ENCODE measurements around the gene TTLL5.
A peak's percentile ranks its signal among the peaks of the same experiment; 100 is the strongest.
"Not testable (repeated sequence)": the region's sequence is repeated elsewhere in the genome, so short reads cannot be mapped to it uniquely, and the experiment has no call there.

Gene TTLL5

DNA sequence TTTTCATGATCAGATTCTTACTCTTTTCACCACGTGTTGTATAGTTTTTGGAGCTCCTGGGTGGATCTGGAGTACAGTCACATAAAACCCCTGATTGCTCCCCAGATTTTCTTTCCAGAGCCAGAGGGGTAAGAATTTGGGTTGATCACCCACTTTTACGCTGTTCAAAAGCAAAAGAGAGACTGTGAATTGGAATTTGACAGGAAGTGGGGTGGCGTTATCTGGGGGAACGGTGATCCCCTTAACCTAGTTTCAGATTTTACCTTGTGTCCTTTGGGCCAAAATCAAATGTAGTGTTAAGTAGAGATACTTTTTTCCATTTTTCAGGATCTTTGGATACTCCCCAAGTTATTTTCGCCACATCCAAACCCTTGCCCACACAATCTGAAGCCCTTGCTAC, 245.2 kb downstream of the TTLL5 start:
- DNase-seq, result no peak

GRCh38 chr14:75906680-75907280, 245.7 kb downstream of the TTLL5 start:
- DNase-seq, result peak in 32 of 58 donors; percentile 7 to 80 (median 45)

- no peak for DNase-seq
These were observed 246.8 kb downstream of the TTLL5 start for GRCh38 chr14:75907756-75908359.

GRCh38 chr14:75909630-75910029, 248.6 kb downstream of the TTLL5 start:
- no peak for DNase-seq

DNA sequence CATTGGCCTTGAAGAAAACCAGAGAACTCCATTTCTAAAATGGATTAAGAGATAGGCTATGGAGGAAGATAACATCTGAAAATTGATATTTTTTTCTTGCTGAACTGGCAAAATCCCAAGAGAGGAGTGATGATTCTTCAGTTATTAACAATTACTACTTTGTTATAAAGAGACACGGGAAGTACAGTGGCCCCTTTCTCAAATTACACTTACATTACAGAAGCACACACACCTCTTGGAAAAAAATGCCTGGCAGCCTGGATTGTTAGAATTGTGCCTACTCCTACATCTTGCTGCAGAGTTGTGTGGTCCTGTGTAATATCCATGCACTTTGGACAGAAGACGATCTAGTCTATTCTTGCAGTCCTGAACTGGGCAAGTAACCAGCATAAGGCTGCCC, 249.0 kb downstream of the TTLL5 start:
- DNase-seq, result no peak

GRCh38 chr14:75911883-75912282, 250.8 kb downstream of the TTLL5 start:
- peak in 32 of 58 donors; percentile 2 to 78 (median 44) for DNase-seq

GRCh38 chr14:75913183-75913582, 252.1 kb downstream of the TTLL5 start:
- no peak for DNase-seq

GRCh38 chr14:75915045-75915444, 254.0 kb downstream of the TTLL5 start:
- no peak for DNase-seq

DNA sequence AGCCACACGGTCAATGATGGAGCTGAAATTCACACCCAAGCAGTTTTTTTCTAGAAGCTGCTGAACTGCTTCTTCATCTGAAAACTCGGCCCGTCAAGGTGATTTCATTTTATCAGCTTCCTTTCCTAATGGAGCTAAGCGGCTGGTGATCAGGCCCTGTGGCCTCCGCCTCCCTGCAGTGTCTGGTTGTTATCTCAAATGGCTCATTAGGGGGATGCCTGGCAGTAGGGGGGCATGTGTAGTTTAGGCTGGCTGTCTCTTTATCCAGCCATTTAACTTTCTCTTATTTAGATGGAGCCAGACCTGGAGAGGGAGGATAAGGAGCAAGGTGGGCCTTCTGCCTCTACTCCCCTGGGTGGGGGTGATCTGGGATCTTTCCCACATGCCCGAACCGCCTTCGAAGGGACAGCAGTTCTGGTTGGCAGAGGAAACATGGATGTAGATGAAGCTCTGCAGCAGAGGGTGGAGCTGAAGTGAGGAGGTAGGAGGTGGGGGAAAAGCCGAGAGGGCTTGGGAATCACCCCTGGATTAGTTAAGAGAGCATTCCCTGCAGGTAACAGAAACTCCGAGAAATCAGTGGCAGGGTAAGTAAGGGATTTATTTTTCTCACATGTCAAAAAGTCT, 256.4 kb downstream of the TTLL5 start:
- no peak for DNase-seq

DNA sequence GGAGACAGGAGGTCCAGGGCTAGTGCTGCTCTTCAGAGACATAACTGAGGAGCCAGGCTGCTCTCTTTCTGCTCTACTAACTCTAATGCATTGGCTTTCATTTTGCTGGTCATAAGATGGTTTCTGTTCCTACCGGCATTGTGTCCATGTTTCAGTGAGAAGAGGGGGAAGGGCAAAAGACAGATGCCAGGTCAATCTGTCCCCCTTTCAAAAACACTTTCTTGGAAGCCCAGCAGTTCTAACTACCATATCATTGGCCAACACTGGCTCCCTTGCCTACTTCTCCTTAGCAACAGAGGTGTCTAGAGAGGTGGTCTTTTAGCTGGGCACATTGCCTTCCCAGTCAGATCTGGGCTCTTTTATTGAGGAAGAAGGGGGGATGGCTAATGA, 256.9 kb downstream of the TTLL5 start:
- DNase-seq, result peak in 2 of 58 donors; percentile 15 to 20

DNA sequence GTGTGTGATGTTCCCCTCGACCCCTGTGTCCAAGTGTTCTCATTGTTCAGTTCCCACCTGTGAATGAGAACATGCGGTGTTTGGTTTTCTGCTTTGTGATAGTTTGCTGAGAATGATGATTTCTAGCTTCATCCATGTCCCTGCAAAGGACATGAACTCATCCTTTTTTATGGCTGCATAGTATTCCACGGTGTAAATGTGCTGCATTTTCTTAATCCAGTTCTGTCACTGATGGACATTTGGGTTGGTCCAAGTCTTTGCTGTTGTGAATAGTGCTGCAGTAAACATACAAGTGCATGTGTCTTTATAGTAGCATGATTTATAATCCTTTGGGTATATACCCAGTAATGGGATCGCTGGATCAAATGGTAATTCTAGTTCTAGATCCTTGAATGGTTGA, 259.4 kb downstream of the TTLL5 start:
- DNase-seq, result not testable (repeated sequence)

GRCh38 chr14:75925141-75925840, 264.2 kb downstream of the TTLL5 start:
- DNase-seq, result not testable (repeated sequence)

- DNase-seq, result no peak
These were observed 265.5 kb downstream of the TTLL5 start for GRCh38 chr14:75926431-75927115.

DNA sequence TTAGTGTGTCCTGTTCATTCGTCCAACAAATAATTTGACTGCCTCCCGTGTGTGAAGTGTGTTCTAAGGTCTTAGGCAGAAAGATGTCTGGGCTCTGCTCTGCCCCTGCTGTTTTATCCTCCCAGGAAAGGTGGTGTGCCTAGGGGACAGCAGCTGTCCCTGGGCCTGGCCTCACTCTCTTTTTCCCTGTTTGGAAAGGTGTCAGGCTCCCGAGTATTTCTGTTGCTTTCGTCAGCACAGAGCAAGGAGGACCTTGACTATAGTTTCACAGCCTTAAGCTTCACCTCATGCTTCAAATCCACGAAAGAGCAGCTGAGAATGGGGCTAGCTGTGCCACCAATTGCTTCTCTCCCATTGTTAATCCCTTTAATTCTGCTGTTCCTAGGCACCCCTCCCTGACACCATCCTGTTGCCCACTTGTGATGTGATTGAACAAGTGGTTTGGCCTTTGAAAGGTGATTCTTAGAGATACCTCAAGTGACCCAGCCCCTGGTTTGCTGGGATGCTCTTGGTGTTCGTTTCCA, 266.6 kb downstream of the TTLL5 start:
- no peak for DNase-seq

- peak in 4 of 58 donors; percentile 2 to 21 (median 6) for DNase-seq
These were observed 267.7 kb downstream of the TTLL5 start for GRCh38 chr14:75928690-75929181.

GRCh38 chr14:75933712-75934296, 272.8 kb downstream of the TTLL5 start:
- no peak for DNase-seq

- peak in 2 of 58 donors; percentile 53 to 81 for DNase-seq
These were observed 274.1 kb downstream of the TTLL5 start for GRCh38 chr14:75934998-75935628.

DNA sequence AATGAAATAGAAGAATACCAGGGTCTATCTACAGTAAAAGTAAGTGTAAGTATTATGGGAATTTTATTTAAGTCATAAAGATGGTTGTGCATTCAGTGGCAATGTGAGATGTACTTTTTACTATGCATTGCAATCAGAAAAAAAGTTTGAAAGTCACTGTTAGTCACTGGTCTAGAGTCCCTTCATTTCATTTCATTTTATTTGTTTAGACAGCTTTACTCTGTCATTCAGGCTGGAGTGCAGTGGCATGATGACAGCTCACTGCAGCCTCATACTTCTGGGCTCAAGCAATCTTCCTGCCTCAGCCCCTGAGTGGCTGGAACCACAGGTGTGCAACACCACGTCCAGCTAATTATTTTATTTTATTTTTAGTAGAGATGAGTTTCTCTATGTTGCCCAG, 278.2 kb downstream of the TTLL5 start:
- no peak for DNase-seq

DNA sequence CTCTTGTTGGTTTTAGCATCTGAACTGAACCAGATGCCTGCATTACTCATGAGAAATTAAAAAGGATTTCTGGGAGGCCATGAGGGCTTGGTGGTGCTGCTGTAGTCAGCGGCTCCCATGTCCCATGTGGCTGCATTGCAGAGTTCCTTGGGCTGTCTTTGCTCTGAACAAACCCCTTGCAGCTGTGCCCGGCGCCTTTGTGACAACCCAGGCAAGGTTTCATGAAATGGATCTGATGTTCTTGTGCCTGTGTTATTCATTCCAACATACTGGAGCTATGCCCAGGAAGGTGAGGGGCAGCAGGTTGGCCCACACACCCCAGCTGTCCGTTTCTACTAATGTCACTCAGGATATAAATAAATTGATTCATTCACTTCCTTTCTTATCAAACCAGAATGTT, 280.0 kb downstream of the TTLL5 start:
- no peak for DNase-seq

DNA sequence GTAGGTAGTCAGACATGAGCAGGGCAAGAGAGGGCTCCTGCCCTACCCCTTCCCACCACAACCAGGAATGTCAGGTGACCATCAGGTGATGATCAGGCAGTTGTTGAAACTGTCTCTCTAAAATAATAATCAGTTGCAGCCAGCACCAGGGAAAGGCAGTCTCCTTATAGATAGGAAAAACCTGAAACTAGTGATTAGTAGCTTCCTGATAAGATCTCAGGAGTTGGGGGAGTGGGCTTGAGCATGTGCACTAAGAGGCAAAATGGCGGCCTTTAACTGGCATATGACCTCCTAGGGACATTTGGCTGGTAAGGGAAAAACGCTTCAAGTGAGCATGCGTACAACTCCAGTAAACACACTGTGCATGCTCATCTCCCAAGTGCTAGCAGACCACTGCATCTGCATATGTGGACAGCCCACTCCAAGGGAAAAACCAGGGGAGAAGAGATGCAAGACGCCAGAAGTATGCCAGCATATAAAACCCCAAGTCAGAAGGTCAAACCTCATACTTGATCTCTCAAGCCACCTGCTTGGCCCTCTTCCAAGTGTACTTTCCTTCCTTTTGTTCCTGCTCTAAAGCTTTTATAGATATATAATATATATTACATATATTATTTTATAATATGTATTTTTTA, 283.7 kb downstream of the TTLL5 start:
- no peak for DNase-seq
